Renal pelvis (tissue), 4 donors: ENCODE data around the gene PCLO. TPM values are rescaled to one million over a fixed set of nuclear protein-coding genes. Genes with fewer than 3 reads are reported as not detected.
A peak's percentile ranks its signal among the peaks of the same experiment; 100 is the strongest.

ENCODE experiments used
- DNase-seq: peaks from one replicate; pipeline ENCODE4 v3.0.0-alpha.2; 2013
- polyA plus RNA-seq, 3 donors: library from polyadenylated mRNA; unstranded; fragments of 120-200 nt; gene quantifications; one replicate each; pipeline ENCODE4 v1.2.1, GENCODE V29; 2013; ENCODE audit not compliant: insufficient read length in 3 of 3

PCLO gene
- polyA plus RNA-seq, 3 donors = 9.7 to 11.0 (median 9.9) TPM

- DNase-seq = no peak
These were observed 322.6 kb downstream of the PCLO start for GRCh38 chr7:82840061-82840460.

- no peak for DNase-seq
These were observed 323.1 kb downstream of the PCLO start for GRCh38 chr7:82839555-82839954.

GRCh38 chr7:82839063-82839462 lies 323.6 kb downstream of the PCLO start:
- DNase-seq = no peak

GRCh38 chr7:82838314-82838713 lies 324.4 kb downstream of the PCLO start:
- DNase-seq = no peak

- no peak for DNase-seq
These were observed 339.6 kb downstream of the PCLO start for GRCh38 chr7:82823073-82823472.

- DNase-seq = no peak
These were observed 341.6 kb downstream of the PCLO start for GRCh38 chr7:82821037-82821436.

GRCh38 chr7:82818171-82818570 lies 344.5 kb downstream of the PCLO start:
- no peak for DNase-seq

GRCh38 chr7:82816272-82816671 lies 346.4 kb downstream of the PCLO start:
- DNase-seq = no peak

- DNase-seq = peak; percentile 49
These were observed 352.0 kb downstream of the PCLO start for GRCh38 chr7:82810558-82811259.

- DNase-seq = no peak
These were observed 354.1 kb downstream of the PCLO start for GRCh38 chr7:82808633-82809032.

- DNase-seq = no peak
These were observed 357.1 kb downstream of the PCLO start for GRCh38 chr7:82805527-82805960.

GRCh38 chr7:82803411-82803810 lies 359.3 kb downstream of the PCLO start:
- DNase-seq = no peak

GRCh38 chr7:82789883-82790609 lies 372.6 kb downstream of the PCLO start:
- DNase-seq = no peak

GRCh38 chr7:82778021-82778420 lies 384.7 kb downstream of the PCLO start:
- no peak for DNase-seq

- DNase-seq = no peak
These were observed 399.8 kb downstream of the PCLO start for GRCh38 chr7:82762880-82763279.

- no peak for DNase-seq
These were observed 401.9 kb downstream of the PCLO start for GRCh38 chr7:82760831-82761230.

GRCh38 chr7:82760074-82760473 lies 402.6 kb downstream of the PCLO start:
- DNase-seq = no peak

- no peak for DNase-seq
These were observed 406.8 kb downstream of the PCLO start for GRCh38 chr7:82755705-82756551.

GRCh38 chr7:82750007-82750406 lies 412.7 kb downstream of the PCLO start:
- no peak for DNase-seq

- no peak for DNase-seq
These were observed 416.9 kb downstream of the PCLO start for GRCh38 chr7:82745820-82746219.

- DNase-seq = no peak
These were observed 417.6 kb downstream of the PCLO start for GRCh38 chr7:82745117-82745516.

GRCh38 chr7:82742163-82742562 lies 420.5 kb downstream of the PCLO start:
- no peak for DNase-seq

- no peak for DNase-seq
These were observed 421.2 kb downstream of the PCLO start for GRCh38 chr7:82741493-82741892.
